ENCODE measurements around the gene STX18. TPM values are rescaled to one million over a fixed set of nuclear protein-coding genes. Genes with fewer than 3 reads are reported as not detected.

The STX18 gene
- polyA plus RNA-seq, 1 donor = 42.5 TPM

GRCh38 chr4:4413373-4413725, 128.5 kb downstream of the STX18 start:
- no peak overlapping the region for H3K27ac ChIP-seq (ENCODE audit: low read length)
- WGBS (ENCODE audit: insufficient coverage, low lambda C conversion rate) = 100% methylated on average over 1 of the region's 10 CpGs
- no peak for DNase-seq
- no peak overlapping the region for H3K4me3 ChIP-seq (ENCODE audit: low read length)
- H3K27me3 ChIP-seq (ENCODE audit: control insufficient read depth, insufficient read depth, low read length) = no peaks in the 10 kb centered on the region
- no peaks in the 10 kb centered on the region for H3K4me1 ChIP-seq (ENCODE audit: control insufficient read depth, insufficient read depth, low read length)
- H3K36me3 ChIP-seq (ENCODE audit: control insufficient read depth, insufficient read depth, low read length) = peaks cover 10% of the 10 kb centered on the region
- peaks cover 6% of the 10 kb centered on the region for H3K9me3 ChIP-seq (ENCODE audit: control insufficient read depth, low read depth, low read length)

- no peak overlapping the region for H3K4me3 ChIP-seq (ENCODE audit: low read length)
- peaks cover 10% of the 10 kb centered on the region for H3K36me3 ChIP-seq (ENCODE audit: control insufficient read depth, insufficient read depth, low read length)
- no CpG with 5 or more reads among the region's 19 CpGs for WGBS (ENCODE audit: insufficient coverage, low lambda C conversion rate)
- H3K27ac ChIP-seq (ENCODE audit: low read length) = no peak overlapping the region
- no peaks in the 10 kb centered on the region for H3K4me1 ChIP-seq (ENCODE audit: control insufficient read depth, insufficient read depth, low read length)
- no peak for DNase-seq
- peaks cover 6% of the 10 kb centered on the region for H3K9me3 ChIP-seq (ENCODE audit: control insufficient read depth, low read depth, low read length)
- H3K27me3 ChIP-seq (ENCODE audit: control insufficient read depth, insufficient read depth, low read length) = no peaks in the 10 kb centered on the region
These were observed 129.0 kb downstream of the STX18 start for GRCh38 chr4:4412641-4413372.

GRCh38 chr4:4411906-4412305, 129.9 kb downstream of the STX18 start:
- no peak overlapping the region for H3K27ac ChIP-seq (ENCODE audit: low read length)
- H3K9me3 ChIP-seq (ENCODE audit: control insufficient read depth, low read depth, low read length) = peaks cover 6% of the 10 kb centered on the region
- H3K4me3 ChIP-seq (ENCODE audit: low read length) = no peak overlapping the region
- DNase-seq = no peak
- no peaks in the 10 kb centered on the region for H3K4me1 ChIP-seq (ENCODE audit: control insufficient read depth, insufficient read depth, low read length)
- H3K27me3 ChIP-seq (ENCODE audit: control insufficient read depth, insufficient read depth, low read length) = no peaks in the 10 kb centered on the region
- no CpG with 5 or more reads among the region's 15 CpGs for WGBS (ENCODE audit: insufficient coverage, low lambda C conversion rate)
- H3K36me3 ChIP-seq (ENCODE audit: control insufficient read depth, insufficient read depth, low read length) = peaks cover 10% of the 10 kb centered on the region

- Histone ChIP-seq H3K9me3 (ENCODE audit: control insufficient read depth, low read depth, low read length) (peaks cover under 1% of the 10 kb centered on the region), H3K36me3 (ENCODE audit: control insufficient read depth, insufficient read depth, low read length) (peaks cover 1% of the 10 kb centered on the region), H3K27me3 (ENCODE audit: control insufficient read depth, insufficient read depth, low read length) (no peaks in the 10 kb centered on the region), H3K4me3 (ENCODE audit: low read length) (no peak overlapping the region), H3K27ac (ENCODE audit: low read length) (no peak overlapping the region), H3K4me1 (ENCODE audit: control insufficient read depth, insufficient read depth, low read length) (no peaks in the 10 kb centered on the region)
- WGBS (ENCODE audit: insufficient coverage, low lambda C conversion rate) = 80% methylated on average over 2 of the region's 15 CpGs
- no peak for DNase-seq
These were observed 131.6 kb downstream of the STX18 start for GRCh38 chr4:4410271-4410670.

GRCh38 chr4:4409416-4410115, 132.3 kb downstream of the STX18 start:
- H3K4me1 ChIP-seq (ENCODE audit: control insufficient read depth, insufficient read depth, low read length) = no peaks in the 10 kb centered on the region
- H3K27me3 ChIP-seq (ENCODE audit: control insufficient read depth, insufficient read depth, low read length) = no peaks in the 10 kb centered on the region
- no peaks in the 10 kb centered on the region for H3K36me3 ChIP-seq (ENCODE audit: control insufficient read depth, insufficient read depth, low read length)
- 80% methylated on average over 2 of the region's 23 CpGs for WGBS (ENCODE audit: insufficient coverage, low lambda C conversion rate)
- H3K9me3 ChIP-seq (ENCODE audit: control insufficient read depth, low read depth, low read length) = no peaks in the 10 kb centered on the region
- no peak overlapping the region for H3K4me3 ChIP-seq (ENCODE audit: low read length)
- DNase-seq = no peak
- no peak overlapping the region for H3K27ac ChIP-seq (ENCODE audit: low read length)

GRCh38 chr4:4408576-4409335, 133.1 kb downstream of the STX18 start:
- Histone ChIP-seq H3K9me3 (ENCODE audit: control insufficient read depth, low read depth, low read length) (no peaks in the 10 kb centered on the region), H3K27me3 (ENCODE audit: control insufficient read depth, insufficient read depth, low read length) (no peaks in the 10 kb centered on the region), H3K4me3 (ENCODE audit: low read length) (no peak overlapping the region), H3K36me3 (ENCODE audit: control insufficient read depth, insufficient read depth, low read length) (no peaks in the 10 kb centered on the region), H3K27ac (ENCODE audit: low read length) (no peak overlapping the region), H3K4me1 (ENCODE audit: control insufficient read depth, insufficient read depth, low read length) (no peaks in the 10 kb centered on the region)
- no peak for DNase-seq
- WGBS (ENCODE audit: insufficient coverage, low lambda C conversion rate) = no CpG with 5 or more reads among the region's 23 CpGs

GRCh38 chr4:4408132-4408523, 133.7 kb downstream of the STX18 start:
- Histone ChIP-seq H3K27me3 (ENCODE audit: control insufficient read depth, insufficient read depth, low read length) (no peaks in the 10 kb centered on the region), H3K27ac (ENCODE audit: low read length) (no peak overlapping the region), H3K4me3 (ENCODE audit: low read length) (no peak overlapping the region), H3K9me3 (ENCODE audit: control insufficient read depth, low read depth, low read length) (no peaks in the 10 kb centered on the region), H3K4me1 (ENCODE audit: control insufficient read depth, insufficient read depth, low read length) (no peaks in the 10 kb centered on the region), H3K36me3 (ENCODE audit: control insufficient read depth, insufficient read depth, low read length) (no peaks in the 10 kb centered on the region)
- no CpG with 5 or more reads among the region's 13 CpGs for WGBS (ENCODE audit: insufficient coverage, low lambda C conversion rate)
- DNase-seq = no peak

GRCh38 chr4:4407299-4408131, 134.3 kb downstream of the STX18 start:
- no peak overlapping the region for H3K27ac ChIP-seq (ENCODE audit: low read length)
- H3K36me3 ChIP-seq (ENCODE audit: control insufficient read depth, insufficient read depth, low read length) = no peaks in the 10 kb centered on the region
- no CpG with 5 or more reads among the region's 19 CpGs for WGBS (ENCODE audit: insufficient coverage, low lambda C conversion rate)
- DNase-seq = no peak
- no peaks in the 10 kb centered on the region for H3K9me3 ChIP-seq (ENCODE audit: control insufficient read depth, low read depth, low read length)
- no peaks in the 10 kb centered on the region for H3K4me1 ChIP-seq (ENCODE audit: control insufficient read depth, insufficient read depth, low read length)
- H3K27me3 ChIP-seq (ENCODE audit: control insufficient read depth, insufficient read depth, low read length) = no peaks in the 10 kb centered on the region
- no peak overlapping the region for H3K4me3 ChIP-seq (ENCODE audit: low read length)

- Histone ChIP-seq H3K27ac (ENCODE audit: low read length) (no peak overlapping the region), H3K36me3 (ENCODE audit: control insufficient read depth, insufficient read depth, low read length) (no peaks in the 10 kb centered on the region), H3K4me3 (ENCODE audit: low read length) (no peak overlapping the region), H3K27me3 (ENCODE audit: control insufficient read depth, insufficient read depth, low read length) (no peaks in the 10 kb centered on the region), H3K9me3 (ENCODE audit: control insufficient read depth, low read depth, low read length) (no peaks in the 10 kb centered on the region), H3K4me1 (ENCODE audit: control insufficient read depth, insufficient read depth, low read length) (no peaks in the 10 kb centered on the region)
- no peak for DNase-seq
- WGBS (ENCODE audit: insufficient coverage, low lambda C conversion rate) = no CpG with 5 or more reads among the region's 28 CpGs
These were observed 135.2 kb downstream of the STX18 start for GRCh38 chr4:4406455-4407298.
